K562 (cell line): Measurements from ENCODE around the gene C13orf46. TPM values are rescaled to one million over a fixed set of nuclear protein-coding genes. Genes with fewer than 3 reads are reported as not detected.
A peak's percentile ranks its signal among the peaks of the same experiment; 100 is the strongest.

ENCODE experiments used
- ATAC-seq: fragments of 200-7000 bp; cut with Tn5 transposase; 3 replicates; pipeline ENCODE4 v1.9.1; 2020; ENCODE audit warnings: moderate library complexity
- BruUV-seq: library from RNA; stranded (reverse); fragments of 400-500 nt; replicated peaks from 2 replicates; lab custom pipeline; 2021; lab: Mats Ljungman, UMichigan
- CTCF ChIA-PET: fragments of 300-600 bp; formaldehyde crosslinking; extraction: SDS; loops from one replicate; lab custom pipeline; 2021; ENCODE audit warnings: low intra/inter-chr PET ratio; lab: Yijun Ruan, JAX
- POLR2A ChIA-PET: fragments of 300-600, 350-650 bp; sonication (Branson Sonifier 250); formaldehyde crosslinking; extraction: SDS; loops from one replicate; lab custom pipeline; 2021; ENCODE audit warnings: antibody characterized with exemption, inconsistent platforms; lab: Yijun Ruan, JAX
- DNase-seq, 4 experiments: peaks; one replicate each; pipeline versions ENCODE4 v3.0.0 to v3.0.0-alpha.2; 2011 to 2018; ENCODE audit warnings: low spot score in 3 of 4, mixed read lengths in 3 of 4; ENCODE audit errors: extremely low read depth in 1 of 4
- FAIRE-seq: peaks from 2 replicates; lab custom pipeline; 2011; peaks lifted over from hg19 to GRCh38; lab: Jason Lieb, UNC
- H2AFZ ChIP-seq: 2 replicates; pipeline ENCODE4 v1.6.0; 2011; ENCODE audit warnings: low read depth, low read length, control low read depth, inconsistent platforms
- H3K27ac ChIP-seq: fragments of 200-600 bp; 3 replicates; pipeline ENCODE4 v1.8.0; 2011; ENCODE audit warnings: low read depth, mild to moderate bottlenecking, control low read depth, inconsistent platforms, low read length, moderate library complexity, mixed read lengths; ENCODE audit errors: extremely low read depth
- H3K27me3 ChIP-seq, 2 experiments: fragments of 300-600 bp in 1 of 2; 2 replicates in 1 of 2; 3 replicates in 1 of 2; pipeline versions ENCODE4 v1.6.0 to v1.8.0; 2011; ENCODE audit warnings: inconsistent platforms in 2 of 2, low read length in 2 of 2, mild to moderate bottlenecking in 1 of 2, mixed read lengths in 1 of 2, moderate library complexity in 1 of 2; ENCODE audit not compliant: control insufficient read depth in 2 of 2, insufficient read depth in 2 of 2
- H3K36me3 ChIP-seq: fragments of 300-600 bp; 3 replicates; pipeline ENCODE4 v1.8.0; 2011; ENCODE audit warnings: mild to moderate bottlenecking, low read length, inconsistent platforms; ENCODE audit not compliant: control insufficient read depth, insufficient read depth
- H3K4me1 ChIP-seq, 2 experiments: fragments of 200-600 bp in 1 of 2; replicated peaks in 1 of 2; 2 replicates in 1 of 2; 3 replicates in 1 of 2; pipeline versions ENCODE4 v1.5.1 to v1.8.0; 2011; ENCODE audit warnings: inconsistent platforms in 2 of 2, low read length in 2 of 2, mild to moderate bottlenecking in 1 of 2, mixed read lengths in 1 of 2, moderate library complexity in 1 of 2; ENCODE audit not compliant: control insufficient read depth in 2 of 2, insufficient read depth in 2 of 2
- H3K4me2 ChIP-seq: 2 replicates; pipeline ENCODE4 v1.6.1; 2011; ENCODE audit warnings: low read length, control low read depth, inconsistent platforms, mixed read lengths; ENCODE audit not compliant: insufficient read depth
- H3K4me3 ChIP-seq: fragments of 200-600 bp; sonication (generic), shearing (Covaris generic); 2 replicates; pipeline ENCODE4 v1.5.1; 2016; ENCODE audit warnings: control low read depth, inconsistent platforms
- H3K79me2 ChIP-seq: fragments of 200-600 bp; 3 replicates; pipeline ENCODE4 v1.8.0; 2011; ENCODE audit warnings: low read length, inconsistent platforms; ENCODE audit not compliant: control insufficient read depth, insufficient read depth
- H3K9ac ChIP-seq, 2 experiments: 2 replicates each; pipeline versions ENCODE4 v1.6.0 to v1.6.1; 2011; ENCODE audit warnings: low read depth in 2 of 2, low read length in 2 of 2, control low read depth in 1 of 2, inconsistent platforms in 1 of 2, mild to moderate bottlenecking in 1 of 2, mixed read lengths in 1 of 2; ENCODE audit not compliant: insufficient read depth in 1 of 2
- H3K9me1 ChIP-seq: one replicate; pipeline ENCODE4 v1.6.0; 2011; ENCODE audit warnings: inconsistent platforms, mild to moderate bottlenecking, low read length, moderate library complexity; ENCODE audit not compliant: control insufficient read depth, insufficient read depth
- H3K9me3 ChIP-seq: replicated peaks from 2 replicates; pipeline ENCODE4 v1.5.1; 2011; ENCODE audit warnings: low read depth, low read length, inconsistent platforms; ENCODE audit not compliant: control insufficient read depth, insufficient read depth
- H4K20me1 ChIP-seq: replicated peaks from 2 replicates; pipeline ENCODE4 v1.6.1; 2011; ENCODE audit warnings: low read length, inconsistent platforms, mixed read lengths; ENCODE audit not compliant: control insufficient read depth, insufficient read depth
- ARNT ChIP-seq, 2 experiments: fragments of 450-650 bp; IDR thresholded peaks; 2 replicates each; pipeline ENCODE4 v1.6.1; 2016; ENCODE audit warnings: mild to moderate bottlenecking in 1 of 2
- HMBOX1 ChIP-seq: sonication (generic); IDR thresholded peaks from 2 replicates; pipeline ENCODE4 v1.6.1; 2016
- HMGN3 ChIP-seq: IDR thresholded peaks from 2 replicates; pipeline ENCODE4 v1.6.1; 2011; ENCODE audit warnings: borderline replicate concordance, low read depth, mild to moderate bottlenecking, mixed read lengths, low read length; ENCODE audit not compliant: insufficient read length; ENCODE audit errors: extremely low read depth
- MNT ChIP-seq, 2 experiments: fragments of 450-650 bp; conservative IDR thresholded peaks; 2 replicates each; pipeline ENCODE4 v1.6.1; 2017; ENCODE audit warnings: mild to moderate bottlenecking in 2 of 2, moderate library complexity in 2 of 2
- MTA2 ChIP-seq: fragments of 450-650 bp; IDR thresholded peaks from 2 replicates; pipeline ENCODE4 v1.6.1; 2016; ENCODE audit warnings: low read depth
- POLR2G ChIP-seq: fragments of 200-400 bp; formaldehyde crosslinking; IDR thresholded peaks from 2 replicates; pipeline ENCODE4 v1.6.1; 2017; ENCODE audit warnings: low read depth, mild to moderate bottlenecking, antibody characterized with exemption, low read length, moderate library complexity
- POU5F1 ChIP-seq: fragments of 150-350 bp; IDR thresholded peaks from 2 replicates; pipeline ENCODE4 v1.6.1; 2014; ENCODE audit warnings: borderline replicate concordance, low read length, low read depth, mild to moderate bottlenecking; ENCODE audit not compliant: partially characterized antibody
- RBM22 ChIP-seq: fragments of 200-400 bp; formaldehyde crosslinking; IDR thresholded peaks from 2 replicates; pipeline ENCODE4 v1.6.1; 2018; ENCODE audit warnings: low read length, low read depth; ENCODE audit not compliant: poor library complexity, severe bottlenecking
- SFPQ ChIP-seq: fragments of 200-400 bp; formaldehyde crosslinking; IDR thresholded peaks from 2 replicates; pipeline ENCODE4 v1.6.1; 2017; ENCODE audit warnings: mild to moderate bottlenecking, low read depth, low read length, moderate library complexity
- YBX1 ChIP-seq: fragments of 450-650 bp; IDR thresholded peaks from 2 replicates; pipeline ENCODE4 v1.7.1; 2016; ENCODE audit warnings: mild to moderate bottlenecking
- ZNF717 ChIP-seq: fragments of 250-450 bp; sonication (Bioruptor Pico); IDR thresholded peaks from 2 replicates; pipeline ENCODE4 v1.5.0; 2021
- WGBS: fragments of 100-300 bp; shearing (Covaris generic); methylation state at CpG from one replicate; pipeline ENCODE4 v1.1.6; 2016; ENCODE audit warnings: low coverage, mixed read lengths; ENCODE audit not compliant: insufficient coverage; ENCODE audit errors: missing lambda C conversion rate; 5-methylcytosine and 5-hydroxymethylcytosine counted together
- in situ Hi-C: fragments of 300-500 bp; cut with MboI; formaldehyde crosslinking; loops from 4 replicates; pipeline ENCODE4 v1.15.0; 2018; ENCODE audit warnings: inconsistent platforms, mixed read lengths
- intact Hi-C: fragments of 100-400 bp; cut with micrococcal nuclease; formaldehyde crosslinking; loops from 2 replicates; pipeline ENCODE4 v1.14.2; 2022
- polyA plus RNA-seq, 8 experiments: library from polyadenylated mRNA; depleted of rRNA in 4 of 8; stranded (reverse) in 5 of 8; unstranded in 3 of 8; fragments of >200 nt; fragmentation: Nextera tagmentation in 2 of 8; fragmentation: Illumina TruSeq in 1 of 8; extraction: Ambion mirVana in 2 of 8; extraction: Trizol in 1 of 8; gene quantifications; 2 replicates each; pipeline versions ENCODE4 v1.2.1 to v1.2.3, GENCODE V29; 2011 to 2014; ENCODE audit warnings: inconsistent platforms in 1 of 8, missing spikeins in 1 of 8
- total RNA-seq, 7 experiments: library from RNA; depleted of rRNA in 6 of 7; stranded (reverse); fragments of >200 nt in 6 of 7; fragmentation: Illumina TruSeq in 2 of 7; extraction: Trizol in 2 of 7; gene quantifications; 2 replicates each; pipeline versions ENCODE4 v1.2.1 to v1.2.3, GENCODE V29; 2011 to 2021; ENCODE audit warnings: low replicate concordance in 1 of 7

Gene C13orf46
- total and polyA plus RNA-seq, 9 of the 15 experiments (the other 6 are each of a cell fraction or from before 2014, with no cell fraction given) = 0.04 to 0.24 (median 0.05) TPM; not detected in 4

- Histone ChIP-seq H3K9me1 (no peaks in the 10 kb centered on the region), H3K9me3 (no peaks in the 10 kb centered on the region)
- no TSS peak for BruUV-seq
These were observed 5.0 kb upstream of the C13orf46 start for GRCh38 chr13:113978741-113979481.

More at GRCh38 chr13:113978741-113979481, 5.0 kb upstream of the C13orf46 start:
- intact Hi-C loops (no loop called here), in situ Hi-C loops (no loop called here)
- no peak overlapping the region; a peak in 1 of 4 replicates for H3K9ac ChIP-seq
- no peak for FAIRE-seq
- ATAC-seq = no peak
- DNase-seq = no peak
- H3K4me1 ChIP-seq = peaks cover 0 to 4% of the 10 kb centered on the region in 2 experiments; a peak in 1 of 5 replicates
- peaks cover 37% of the 10 kb centered on the region; the same call in 2 of the 3 replicates for H3K36me3 ChIP-seq
- H2AFZ ChIP-seq = no peak overlapping the region
- H3K79me2 ChIP-seq = no peaks in the 10 kb centered on the region
- H3K27ac ChIP-seq = no peak overlapping the region
- H4K20me1 ChIP-seq = no peaks in the 10 kb centered on the region
- WGBS = 89% methylated on average over 21 of the region's 41 CpGs
- H3K4me3 ChIP-seq = no peak overlapping the region
- H3K4me2 ChIP-seq = no peak overlapping the region
- no peaks in the 10 kb centered on the region for H3K27me3 ChIP-seq
- ChIA-PET POLR2A (no interaction called here), CTCF (no interaction called here)
- TF ChIP-seq POU5F1 (no peak), POLR2G (peak; percentile 24; the same call in 1 of the 2 replicates), ZNF717 (no peak), YBX1 (no peak), SFPQ (no peak), HMBOX1 (no peak), RBM22 (peak; percentile 38), MTA2 (no peak), MNT (conservative IDR thresholded peaks at IDR 0.05) (no peak), HMGN3 (no peak), ARNT (IDR thresholded peaks at IDR 0.05) (no peak)
- TF ChIP-seq, all 486 proteins: peak for 2
